Stimulated activated naive CD8-positive, alpha-beta T cell treated with anti-CD3 and anti-CD28 coated beads, Interleukin-15, Interleukin-2, amounts not matched to agents 100 ng/mL and 50 ng/mL, for 24 hours (primary cell): ENCODE measurements around the gene LSM4.
"Not testable (repeated sequence)": the region's sequence is repeated elsewhere in the genome, so short reads cannot be mapped to it uniquely, and the experiment has no call there.

Experiments
- H3K27ac Mint-ChIP-seq: one replicate; pipeline ENCODE4 v1.8.0; 2021; ENCODE audit warnings: mild to moderate bottlenecking, mixed read lengths
- H3K27me3 Mint-ChIP-seq: one replicate; pipeline ENCODE4 v1.8.0; 2021; ENCODE audit warnings: mixed read lengths
- H3K36me3 Mint-ChIP-seq: one replicate; pipeline ENCODE4 v1.8.0; 2021; ENCODE audit warnings: low read depth, mixed read lengths
- H3K4me1 Mint-ChIP-seq: one replicate; pipeline ENCODE4 v1.8.0; 2021; ENCODE audit warnings: low read depth, mixed read lengths
- H3K4me3 Mint-ChIP-seq: one replicate; pipeline ENCODE4 v1.8.0; 2021; ENCODE audit warnings: mild to moderate bottlenecking, mixed read lengths
- H3K9me3 Mint-ChIP-seq: one replicate; pipeline ENCODE4 v1.8.0; 2021; ENCODE audit warnings: mixed read lengths

Gene LSM4

GRCh38 chr19:18322759-18323460 lies at the start of gene LSM4:
LSM4 (minus strand) TSS chr19:18323076; CDS start chr19:18323020, 56 bp downstream.
- no peaks in the 10 kb centered on the region for H3K9me3 Mint-ChIP-seq
- H3K4me3 Mint-ChIP-seq, result peak within 1 kb of the TSS; percentile 96
- H3K36me3 Mint-ChIP-seq, result peaks cover 38% of the 10 kb centered on the region
- no peaks in the 10 kb centered on the region for H3K27me3 Mint-ChIP-seq
- peaks cover 59% of the 10 kb centered on the region for H3K4me1 Mint-ChIP-seq
- H3K27ac Mint-ChIP-seq, result peak within 1 kb of the TSS; percentile 97

DNA sequence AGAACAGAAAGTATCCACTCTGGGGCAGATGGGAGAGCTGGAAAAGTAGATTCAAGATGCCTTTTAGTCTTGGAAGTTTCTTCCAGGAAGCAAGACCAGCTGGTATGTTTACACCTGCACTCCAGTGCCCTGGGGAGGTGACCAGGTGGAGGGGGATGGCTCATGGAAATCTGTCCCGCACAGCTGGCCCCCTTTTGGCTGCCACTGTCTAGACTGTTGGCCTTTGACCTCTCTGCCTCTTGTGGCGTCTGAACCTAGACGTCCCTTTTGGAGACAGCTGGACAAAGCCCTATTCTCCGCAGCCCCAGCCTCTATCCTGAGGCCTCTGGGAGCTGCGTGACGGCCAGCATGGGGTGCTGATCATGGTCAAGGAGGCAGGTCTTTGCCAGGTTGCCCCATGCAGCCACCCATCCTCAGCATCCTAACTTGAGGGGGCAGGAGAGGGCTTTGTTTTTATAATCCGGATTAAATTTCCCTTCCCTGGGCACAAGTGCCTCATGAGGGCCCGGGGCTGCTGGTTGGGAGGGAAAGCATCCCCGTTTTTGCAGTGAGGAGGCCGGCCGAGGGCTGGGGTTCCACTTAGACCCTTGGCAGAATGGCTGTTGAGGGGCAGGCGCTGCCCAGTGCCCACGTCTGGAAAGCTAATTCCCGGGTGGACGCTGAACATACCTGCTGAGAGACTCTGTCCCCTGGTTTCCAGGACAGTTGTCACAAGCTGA lies 45.8 kb upstream of the LSM4 start:
- H3K4me3 Mint-ChIP-seq, result no peak overlapping the region
- peaks cover 6% of the 10 kb centered on the region for H3K4me1 Mint-ChIP-seq
- H3K36me3 Mint-ChIP-seq, result peaks cover 14% of the 10 kb centered on the region
- no peaks in the 10 kb centered on the region for H3K27me3 Mint-ChIP-seq
- no peak overlapping the region for H3K27ac Mint-ChIP-seq
- no peaks in the 10 kb centered on the region for H3K9me3 Mint-ChIP-seq

- Mint-ChIP-seq H3K27ac (no peak overlapping the region), H3K9me3 (no peaks in the 10 kb centered on the region), H3K27me3 (no peaks in the 10 kb centered on the region), H3K4me1 (peaks cover 3% of the 10 kb centered on the region), H3K4me3 (no peak overlapping the region), H3K36me3 (peaks cover 22% of the 10 kb centered on the region)
These were observed 43.2 kb upstream of the LSM4 start for GRCh38 chr19:18366021-18366435.

GRCh38 chr19:18364826-18365528 lies 42.1 kb upstream of the LSM4 start:
- H3K4me1 Mint-ChIP-seq, result peaks cover 3% of the 10 kb centered on the region
- H3K36me3 Mint-ChIP-seq, result peaks cover 22% of the 10 kb centered on the region
- no peaks in the 10 kb centered on the region for H3K27me3 Mint-ChIP-seq
- no peak overlapping the region for H3K4me3 Mint-ChIP-seq
- no peak overlapping the region for H3K27ac Mint-ChIP-seq
- no peaks in the 10 kb centered on the region for H3K9me3 Mint-ChIP-seq

DNA sequence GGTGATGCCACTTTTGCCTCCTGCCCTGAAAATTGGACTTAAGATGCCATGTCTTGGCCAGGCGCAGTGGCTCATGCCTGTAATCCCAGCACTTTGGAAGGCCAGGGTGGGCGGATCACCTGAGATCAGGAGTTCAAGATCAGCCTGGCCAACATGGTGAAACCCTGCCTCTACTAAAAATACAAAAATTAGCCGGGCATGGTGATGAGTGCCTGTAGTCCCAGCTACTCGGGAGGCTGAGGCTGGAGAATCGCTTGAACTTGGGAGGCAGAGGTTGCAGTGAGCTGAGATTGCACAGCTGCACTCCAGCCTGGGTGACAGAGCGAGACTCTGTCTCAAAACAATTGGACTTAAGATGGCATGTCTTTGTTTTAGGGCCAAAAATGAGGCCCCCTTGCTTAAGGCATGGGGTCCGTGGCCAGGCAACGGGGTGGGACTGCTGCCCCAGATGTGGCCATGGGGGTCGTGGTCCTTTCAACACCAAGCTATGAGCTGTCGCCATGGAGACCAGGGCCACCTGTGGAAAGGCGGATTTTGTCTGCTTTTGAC lies 41.5 kb upstream of the LSM4 start:
- H3K4me3 Mint-ChIP-seq, H3K27ac Mint-ChIP-seq, H3K9me3 Mint-ChIP-seq, H3K27me3 Mint-ChIP-seq, H3K4me1 Mint-ChIP-seq: not testable (repeated sequence)
- H3K36me3 Mint-ChIP-seq, result peaks cover 28% of the 10 kb centered on the region

DNA sequence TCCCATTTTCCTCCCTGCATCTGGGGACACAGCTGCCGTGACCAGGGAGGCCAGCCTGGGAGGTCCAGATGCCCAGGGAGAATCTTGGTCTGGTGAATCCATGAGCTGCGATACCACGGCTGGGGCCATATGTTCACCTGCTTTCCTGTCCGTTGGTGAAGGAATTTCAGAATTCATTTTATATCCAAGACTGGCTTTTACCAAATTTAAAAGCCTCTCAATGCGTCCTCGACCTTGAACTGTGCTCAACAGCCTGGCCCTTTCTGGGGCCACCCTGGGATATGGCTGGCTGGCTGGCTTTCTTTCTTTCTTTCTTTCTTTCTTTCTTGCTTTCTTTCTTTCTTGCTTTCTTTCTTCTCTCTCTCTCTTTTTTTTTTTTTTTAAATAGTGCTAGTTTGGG lies 40.9 kb upstream of the LSM4 start:
- no peaks in the 10 kb centered on the region for H3K9me3 Mint-ChIP-seq

GRCh38 chr19:18362934-18363542 lies 40.2 kb upstream of the LSM4 start:
- Mint-ChIP-seq H3K27ac (no peak overlapping the region), H3K4me1 (peaks cover 3% of the 10 kb centered on the region), H3K4me3 (no peak overlapping the region), H3K27me3 (no peaks in the 10 kb centered on the region), H3K9me3 (no peaks in the 10 kb centered on the region), H3K36me3 (peaks cover 39% of the 10 kb centered on the region)

More for the DNA sequence above, 40.9 kb upstream of the LSM4 start:
- Mint-ChIP-seq H3K36me3 (peaks cover 32% of the 10 kb centered on the region), H3K4me3 (no peak overlapping the region), H3K4me1 (peaks cover 3% of the 10 kb centered on the region), H3K27me3 (no peaks in the 10 kb centered on the region), H3K27ac (no peak overlapping the region)

DNA sequence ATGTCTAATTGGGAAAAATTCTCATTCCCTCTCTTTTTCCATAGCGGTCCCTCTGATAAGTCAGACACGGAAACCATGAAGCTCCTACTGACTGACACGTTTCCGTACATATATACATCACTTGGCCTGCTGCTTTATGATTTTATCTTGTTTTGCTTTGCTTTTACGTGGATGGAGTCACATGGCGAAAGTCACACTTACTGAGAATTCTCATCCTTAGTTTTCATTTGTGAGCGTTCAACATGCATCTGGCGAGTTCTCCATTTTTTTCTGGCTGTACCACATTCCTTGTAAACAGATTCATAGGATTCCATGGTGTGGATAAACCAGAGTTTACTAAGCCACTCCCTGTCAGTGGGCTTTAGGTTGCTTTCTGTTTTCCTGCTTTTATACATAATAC lies 38.8 kb upstream of the LSM4 start:
- H3K9me3 Mint-ChIP-seq, result no peaks in the 10 kb centered on the region
- H3K4me3 Mint-ChIP-seq, result no peak overlapping the region
- no peaks in the 10 kb centered on the region for H3K27me3 Mint-ChIP-seq
- peaks cover 3% of the 10 kb centered on the region for H3K4me1 Mint-ChIP-seq
- H3K27ac Mint-ChIP-seq, result no peak overlapping the region
- H3K36me3 Mint-ChIP-seq, result peaks cover 47% of the 10 kb centered on the region

DNA sequence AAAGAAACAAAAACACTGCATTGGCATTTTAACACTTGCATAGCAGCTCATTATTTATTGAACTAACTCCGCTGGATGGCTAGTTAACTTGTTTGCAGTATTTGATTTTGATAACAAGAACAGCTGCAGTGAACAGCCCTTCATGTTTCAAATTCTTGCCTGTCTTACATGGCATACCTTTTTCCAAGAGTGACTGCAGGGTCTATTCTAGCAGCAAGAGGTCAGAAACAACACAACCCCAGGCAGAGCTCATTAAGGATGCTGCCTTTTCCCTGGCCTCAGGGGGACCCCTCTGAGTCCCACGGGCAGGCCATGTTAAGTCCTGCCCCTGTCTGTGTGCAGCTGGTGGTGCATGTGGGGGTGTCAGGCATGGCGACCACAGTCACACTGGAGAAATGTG lies 34.2 kb upstream of the LSM4 start:
- Mint-ChIP-seq H3K4me3 (no peak overlapping the region), H3K9me3 (no peaks in the 10 kb centered on the region), H3K27me3 (no peaks in the 10 kb centered on the region), H3K27ac (no peak overlapping the region), H3K4me1 (no peaks in the 10 kb centered on the region), H3K36me3 (peaks cover 35% of the 10 kb centered on the region)

DNA sequence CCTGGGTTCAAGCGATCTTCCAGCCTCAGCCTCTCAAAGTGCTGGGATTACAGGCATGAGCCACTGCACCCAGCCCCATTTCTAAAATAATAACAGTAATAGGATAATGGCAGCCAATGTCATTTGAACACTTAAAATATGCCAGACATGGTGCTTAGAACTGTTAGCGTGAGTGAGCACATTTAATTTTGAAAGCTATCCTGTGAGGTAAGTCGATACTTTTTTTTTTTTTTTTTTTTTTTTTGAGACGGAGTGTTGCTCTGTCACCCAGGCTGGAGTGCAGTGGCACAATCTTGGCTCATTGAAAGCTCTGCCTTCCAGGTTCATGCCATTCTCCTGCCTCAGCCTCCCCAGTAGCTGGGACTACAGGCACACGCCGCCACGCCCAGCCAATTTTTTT lies 31.9 kb upstream of the LSM4 start:
- H3K4me1 Mint-ChIP-seq, result not testable (repeated sequence)

GRCh38 chr19:18353378-18354005 lies 30.6 kb upstream of the LSM4 start:
- Mint-ChIP-seq H3K27ac (no peak overlapping the region), H3K27me3 (no peaks in the 10 kb centered on the region), H3K4me1 (no peaks in the 10 kb centered on the region), H3K9me3 (no peaks in the 10 kb centered on the region), H3K4me3 (no peak overlapping the region), H3K36me3 (peaks cover 27% of the 10 kb centered on the region)

More for the DNA sequence above, 31.9 kb upstream of the LSM4 start:
- H3K27ac Mint-ChIP-seq, H3K27me3 Mint-ChIP-seq, H3K4me3 Mint-ChIP-seq, H3K9me3 Mint-ChIP-seq: not testable (repeated sequence)
- peaks cover 32% of the 10 kb centered on the region for H3K36me3 Mint-ChIP-seq

- Mint-ChIP-seq H3K27ac (no peak overlapping the region), H3K4me1 (no peaks in the 10 kb centered on the region), H3K36me3 (peaks cover 12% of the 10 kb centered on the region), H3K4me3 (no peak overlapping the region), H3K27me3 (no peaks in the 10 kb centered on the region), H3K9me3 (no peaks in the 10 kb centered on the region)
These were observed 28.7 kb upstream of the LSM4 start for GRCh38 chr19:18351544-18351943.

DNA sequence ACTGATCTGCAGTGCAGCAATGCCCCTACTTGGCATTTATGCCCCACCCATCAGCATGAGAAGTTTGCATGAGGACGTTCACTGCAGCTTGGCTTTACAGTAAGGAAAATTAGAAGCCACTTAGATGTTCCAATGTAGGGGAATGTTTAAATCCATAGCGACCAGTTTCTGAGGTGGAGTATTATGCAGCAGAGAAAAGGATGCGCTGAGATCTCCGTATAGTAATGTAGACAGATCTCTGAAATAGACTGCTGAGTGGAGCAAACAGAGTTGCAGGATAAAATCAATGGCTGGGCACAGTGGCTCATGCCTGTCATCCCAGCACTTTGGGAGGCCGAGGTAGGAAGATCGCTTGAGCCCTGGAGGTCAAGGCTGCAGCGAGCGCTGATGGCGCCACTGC lies 27.6 kb upstream of the LSM4 start:
- no peaks in the 10 kb centered on the region for H3K4me1 Mint-ChIP-seq
- H3K9me3 Mint-ChIP-seq, result no peaks in the 10 kb centered on the region
- H3K27me3 Mint-ChIP-seq, result no peaks in the 10 kb centered on the region
- H3K4me3 Mint-ChIP-seq, result no peak overlapping the region
- H3K27ac Mint-ChIP-seq, result peak overlapping the region; percentile 49
- peaks cover 18% of the 10 kb centered on the region for H3K36me3 Mint-ChIP-seq

- H3K36me3 Mint-ChIP-seq, result peaks cover 18% of the 10 kb centered on the region
- no peak overlapping the region for H3K4me3 Mint-ChIP-seq
- no peak overlapping the region for H3K27ac Mint-ChIP-seq
- H3K9me3 Mint-ChIP-seq, result no peaks in the 10 kb centered on the region
- no peaks in the 10 kb centered on the region for H3K4me1 Mint-ChIP-seq
- H3K27me3 Mint-ChIP-seq, result no peaks in the 10 kb centered on the region
These were observed 26.8 kb upstream of the LSM4 start for GRCh38 chr19:18349524-18350128.
